BLaER1 treated with 17β-estradiol and CSF1 and Interleukin-3, amounts not matched to agents 10 nM and 100 nM (cell line): ENCODE data around the gene ADAM11.

Experiments
- H3K27ac ChIP-seq, 11 experiments: shearing (Covaris generic); formaldehyde crosslinking; 2 replicates each; pipeline ENCODE4 v1.8.1; 2022
- H3K27me3 ChIP-seq, 11 experiments: shearing (Covaris generic); formaldehyde crosslinking; 2 replicates each; pipeline ENCODE4 v1.8.1; 2022
- H3K36me3 ChIP-seq, 11 experiments: shearing (Covaris generic); formaldehyde crosslinking; 2 replicates each; pipeline ENCODE4 v1.8.1; 2022
- H3K4me1 ChIP-seq, 10 experiments: shearing (Covaris generic); formaldehyde crosslinking; 2 replicates each; pipeline ENCODE4 v1.8.1; 2022
- H3K4me2 ChIP-seq, 11 experiments: shearing (Covaris generic); formaldehyde crosslinking; 2 replicates each; pipeline ENCODE4 v1.8.1; 2022
- H3K4me3 ChIP-seq, 10 experiments: shearing (Covaris generic); formaldehyde crosslinking; 2 replicates each; pipeline ENCODE4 v1.8.1; 2022
- H3K9ac ChIP-seq, 11 experiments: shearing (Covaris generic); formaldehyde crosslinking; 2 replicates each; pipeline ENCODE4 v1.8.1; 2022
- H3K9me3 ChIP-seq, 11 experiments: shearing (Covaris generic); formaldehyde crosslinking; replicated peaks in 1 of 11; 2 replicates each; pipeline ENCODE4 v1.8.1; 2022
- H4K20me1 ChIP-seq, 11 experiments: shearing (Covaris generic); formaldehyde crosslinking; 2 replicates each; pipeline ENCODE4 v1.8.1; 2022
- Cebpa-rat ChIP-seq, 11 experiments: shearing (Covaris generic); IDR thresholded peaks; 2 replicates each; pipeline ENCODE4 v1.8.1; 2022

The ADAM11 gene

DNA sequence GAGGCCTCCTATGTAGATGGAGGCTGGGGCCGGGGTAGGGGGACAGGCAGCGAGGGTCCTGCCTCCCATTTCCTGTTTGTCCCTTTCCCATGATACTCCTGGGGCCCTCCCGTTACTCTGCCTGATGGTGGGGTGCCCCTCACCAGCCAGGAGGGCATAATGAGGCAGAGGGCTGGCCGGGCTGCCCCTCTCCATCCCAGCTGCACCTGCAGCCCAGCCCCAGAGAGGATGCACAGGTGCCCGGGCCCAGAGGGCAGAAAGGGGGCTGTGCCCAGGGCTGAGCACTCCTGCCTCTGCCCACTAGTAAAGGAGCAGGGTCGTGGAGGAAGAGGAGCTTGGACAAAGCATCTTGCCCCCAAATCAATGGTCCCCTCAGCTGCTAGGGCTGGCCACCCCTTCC, 10.4 kb downstream of the ADAM11 start:
- Histone ChIP-seq H3K4me1 (peaks cover 25 to 48% (median 39%) of the 10 kb centered on the region in 10 experiments), H3K27me3 (no peaks in the 10 kb centered on the region), H3K4me2 (peak overlapping the region in 10 of 11 experiments; percentile 59 to 89 (median 79); a peak in 17 of 22 replicates), H3K27ac (no peak overlapping the region), H3K4me3 (no peak overlapping the region), H4K20me1 (no peaks in the 10 kb centered on the region; a peak in 2 of 22 replicates), H3K9me3 (no peaks in the 10 kb centered on the region), H3K9ac (no peak overlapping the region), H3K36me3 (no peaks in the 10 kb centered on the region)
- no peak for TF ChIP-seq Cebpa-rat (IDR thresholded peaks at IDR 0.05)

DNA sequence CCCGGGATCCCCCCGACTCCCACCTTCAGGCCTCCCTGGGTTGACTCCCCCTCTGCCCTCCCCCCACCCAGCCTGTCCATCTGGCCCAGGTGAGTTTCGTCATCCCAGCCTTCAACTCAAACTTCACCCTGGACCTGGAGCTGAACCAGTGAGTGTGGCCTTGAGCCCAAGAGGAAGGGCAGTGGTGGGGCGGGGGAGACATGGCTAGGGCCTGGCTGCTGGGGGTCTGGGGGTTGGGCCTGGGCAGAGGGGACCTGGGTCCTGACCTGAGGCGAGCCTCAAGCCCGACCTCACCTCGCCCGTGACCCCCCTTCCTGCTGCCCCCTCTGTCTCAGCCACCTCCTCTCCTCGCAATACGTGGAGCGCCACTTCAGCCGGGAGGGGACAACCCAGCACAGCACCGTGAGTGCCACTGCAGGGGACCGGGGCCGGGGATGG, 10.9 kb downstream of the ADAM11 start:
- Histone ChIP-seq H3K4me1 (peaks cover 25 to 53% (median 41%) of the 10 kb centered on the region in 10 experiments), H3K9ac (no peak overlapping the region), H3K4me3 (no peak overlapping the region), H3K27ac (no peak overlapping the region), H3K4me2 (peak overlapping the region in 5 of 11 experiments; percentile 18 to 89 (median 80); a peak in 4 of 22 replicates), H3K27me3 (no peaks in the 10 kb centered on the region), H3K36me3 (no peaks in the 10 kb centered on the region), H4K20me1 (no peaks in the 10 kb centered on the region; a peak in 2 of 22 replicates), H3K9me3 (no peaks in the 10 kb centered on the region)
- TF ChIP-seq Cebpa-rat (IDR thresholded peaks at IDR 0.05): no peak

DNA sequence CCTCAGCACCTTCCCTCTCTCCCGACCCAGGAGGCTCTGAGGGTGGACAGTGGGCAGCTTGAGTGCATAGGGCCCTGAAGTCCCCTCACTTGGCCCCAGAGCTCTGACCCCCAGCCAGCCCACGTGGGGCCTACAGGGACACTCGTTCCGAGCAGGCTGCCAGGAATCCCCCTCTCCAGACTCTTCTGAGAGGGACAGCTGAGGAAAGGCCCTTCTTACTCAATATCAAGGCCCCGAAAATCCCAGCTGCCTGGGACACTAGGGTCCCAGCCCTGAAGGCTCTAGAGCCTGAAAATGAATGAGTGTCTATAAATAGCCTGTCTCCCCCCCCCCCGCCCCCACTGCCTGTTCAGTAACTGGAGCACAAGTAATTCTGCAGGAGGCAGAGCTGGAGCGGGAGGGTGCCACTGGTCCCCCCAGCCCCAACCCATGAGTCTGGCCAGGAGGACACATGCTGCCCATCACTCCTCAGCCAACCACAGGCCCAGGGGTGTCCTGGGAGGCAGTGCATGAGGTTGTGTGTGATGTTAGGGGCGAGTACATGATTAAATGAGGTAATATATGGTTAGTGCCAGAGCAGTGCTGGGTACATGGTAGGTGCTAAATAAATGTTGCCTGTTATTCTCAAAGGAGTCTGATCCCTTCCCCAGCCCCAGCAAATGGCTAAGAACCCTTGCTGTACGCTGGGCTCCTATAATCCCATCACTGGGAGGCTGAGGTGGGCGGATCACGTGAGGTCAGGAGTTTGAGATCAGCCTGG, 11.6 kb downstream of the ADAM11 start:
- no peaks in the 10 kb centered on the region for H3K36me3 ChIP-seq
- peaks cover 0 to 4% (median 0%) of the 10 kb centered on the region in 11 experiments; a peak in 4 of 22 replicates for H4K20me1 ChIP-seq
- H3K4me1 ChIP-seq: peaks cover 25 to 58% (median 47%) of the 10 kb centered on the region in 10 experiments
- peak overlapping the region in 5 of 11 experiments; percentile 10 to 89 (median 22); a peak in 4 of 22 replicates for H3K4me2 ChIP-seq
- H3K9me3 ChIP-seq: no peaks in the 10 kb centered on the region
- 0 out of 22 replicates have a peak overlapping the region, but pooled peaks of 1 of the 11 experiments have one; percentile 10 for H3K9ac ChIP-seq
- H3K27ac ChIP-seq: no peak overlapping the region
- TF ChIP-seq Cebpa-rat (IDR thresholded peaks at IDR 0.05): no peak
- no peaks in the 10 kb centered on the region for H3K27me3 ChIP-seq
- no peak overlapping the region for H3K4me3 ChIP-seq

DNA sequence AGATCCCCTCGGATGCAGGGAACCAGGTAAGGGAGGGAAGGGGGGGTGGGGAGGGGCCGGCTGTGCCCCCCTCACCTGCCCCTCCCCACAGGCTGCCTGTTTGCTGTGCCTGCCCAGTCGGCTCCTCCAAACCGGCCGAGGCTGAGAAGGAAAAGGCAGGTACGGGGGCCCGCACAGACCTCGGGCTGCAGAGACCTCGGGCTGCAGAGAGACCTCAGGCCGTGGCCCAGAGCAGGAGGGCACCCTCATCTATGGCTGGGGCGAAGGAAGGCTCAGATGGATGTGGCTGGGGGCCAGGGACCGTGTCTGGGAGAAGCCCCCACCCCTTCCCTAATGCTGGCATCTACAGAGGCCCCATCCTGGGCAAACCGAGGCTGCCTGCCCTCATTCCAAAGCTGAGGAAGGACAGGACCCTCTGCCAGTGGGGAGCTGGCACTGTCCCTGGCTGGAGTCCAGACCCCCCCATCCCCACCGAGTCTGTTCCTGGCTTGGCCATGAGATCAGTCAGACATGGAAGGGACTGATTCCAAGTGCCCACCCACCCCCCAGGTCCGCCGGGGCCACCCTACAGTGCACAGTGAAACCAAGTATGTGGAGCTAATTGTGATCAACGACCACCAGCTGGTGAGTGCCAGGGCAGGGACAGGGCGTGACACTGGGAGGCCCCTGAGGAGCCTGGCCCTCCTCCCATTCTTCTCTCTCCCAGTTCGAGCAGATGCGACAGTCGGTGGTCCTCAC, 13.7 kb downstream of the ADAM11 start:
- H3K9me3 ChIP-seq: no peaks in the 10 kb centered on the region
- no peak overlapping the region for H3K4me2 ChIP-seq
- peaks cover 0 to 11% (median 4%) of the 10 kb centered on the region in 11 experiments; a peak in 7 of 22 replicates for H4K20me1 ChIP-seq
- no peak for TF ChIP-seq Cebpa-rat (IDR thresholded peaks at IDR 0.05)
- H3K9ac ChIP-seq: no peak overlapping the region
- H3K27me3 ChIP-seq: peaks cover 0 to 15% (median 0%) of the 10 kb centered on the region in 11 experiments; a peak in 5 of 22 replicates
- H3K36me3 ChIP-seq: no peaks in the 10 kb centered on the region
- no peak overlapping the region for H3K27ac ChIP-seq
- H3K4me3 ChIP-seq: no peak overlapping the region
- H3K4me1 ChIP-seq: peaks cover 25 to 71% (median 61%) of the 10 kb centered on the region in 10 experiments

DNA sequence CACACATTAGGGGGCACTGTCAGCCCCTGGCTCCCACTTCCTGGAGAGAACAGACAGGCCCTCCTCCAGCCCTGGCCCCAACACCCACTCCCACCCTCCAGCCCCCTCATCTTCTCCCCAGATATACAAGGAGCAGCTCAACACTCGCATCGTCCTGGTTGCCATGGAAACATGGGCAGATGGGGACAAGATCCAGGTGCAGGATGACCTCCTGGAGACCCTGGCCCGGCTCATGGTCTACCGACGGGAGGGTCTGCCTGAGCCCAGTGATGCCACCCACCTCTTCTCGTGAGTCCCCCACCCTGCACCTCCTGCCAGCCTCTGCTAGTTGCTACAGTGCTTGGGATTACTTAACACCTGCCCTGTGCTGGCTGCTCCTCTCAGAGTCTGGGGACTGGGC, 14.4 kb downstream of the ADAM11 start:
- TF ChIP-seq Cebpa-rat (IDR thresholded peaks at IDR 0.05): no peak

DNA sequence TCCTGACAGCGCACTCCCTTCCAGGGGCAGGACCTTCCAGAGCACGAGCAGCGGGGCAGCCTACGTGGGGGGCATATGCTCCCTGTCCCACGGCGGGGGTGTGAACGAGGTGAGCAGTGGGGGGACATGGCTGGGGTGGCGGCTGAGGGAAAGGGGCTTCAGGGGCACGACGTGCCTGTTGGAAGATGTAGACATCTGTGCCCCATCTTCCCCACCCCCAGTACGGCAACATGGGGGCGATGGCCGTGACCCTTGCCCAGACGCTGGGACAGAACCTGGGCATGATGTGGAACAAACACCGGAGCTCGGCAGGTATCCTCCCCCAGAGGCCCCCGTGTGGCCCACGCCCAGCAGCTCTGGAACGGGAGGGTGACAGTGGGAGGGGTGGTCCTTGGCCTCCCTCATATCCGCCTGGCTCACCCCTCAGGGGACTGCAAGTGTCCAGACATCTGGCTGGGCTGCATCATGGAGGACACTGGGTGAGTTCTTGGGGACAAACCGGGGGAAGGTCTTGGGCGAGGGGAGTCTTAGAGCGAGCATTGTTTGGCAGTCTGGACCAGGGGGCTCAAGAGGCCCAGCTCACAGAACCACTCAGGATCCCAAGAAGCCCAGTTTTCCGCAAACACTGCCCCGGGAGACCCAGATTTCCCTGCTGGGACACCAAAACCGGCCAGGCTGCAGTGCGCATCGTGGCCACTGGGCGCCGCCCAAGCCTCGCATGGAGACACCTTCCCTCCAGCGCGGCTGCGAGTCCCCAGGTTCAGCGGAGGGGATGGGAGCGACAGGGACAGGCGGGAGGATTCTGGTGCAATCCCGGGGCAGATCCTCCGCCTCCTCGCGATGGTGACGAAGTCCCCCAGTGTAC, 15.7 kb downstream of the ADAM11 start:
- TF ChIP-seq Cebpa-rat (IDR thresholded peaks at IDR 0.05): no peak
- Histone ChIP-seq H3K27me3 (peaks cover 0 to 21% (median 0%) of the 10 kb centered on the region in 11 experiments; a peak in 5 of 22 replicates), H3K4me3 (peak overlapping the region; percentile 61 to 81 (median 69)), H3K36me3 (no peaks in the 10 kb centered on the region), H3K4me1 (peaks cover 10 to 68% (median 60%) of the 10 kb centered on the region in 10 experiments), H3K9me3 (no peaks in the 10 kb centered on the region), H3K27ac (no peak overlapping the region), H3K4me2 (peak overlapping the region; percentile 99 to 100 (median 100)), H4K20me1 (peaks cover 0 to 17% (median 4%) of the 10 kb centered on the region in 11 experiments; a peak in 7 of 22 replicates), H3K9ac (peak overlapping the region in 10 of 11 experiments; percentile 6 to 72 (median 56); a peak in 17 of 22 replicates)

More for the DNA sequence above, 14.4 kb downstream of the ADAM11 start:
- peaks cover 0 to 21% (median 0%) of the 10 kb centered on the region in 11 experiments; a peak in 5 of 22 replicates for H3K27me3 ChIP-seq
- H3K4me3 ChIP-seq: no peak overlapping the region
- no peaks in the 10 kb centered on the region for H3K9me3 ChIP-seq
- no peak overlapping the region for H3K9ac ChIP-seq
- H3K4me1 ChIP-seq: peaks cover 18 to 71% (median 61%) of the 10 kb centered on the region in 10 experiments
- H3K27ac ChIP-seq: no peak overlapping the region
- H3K4me2 ChIP-seq: no peak overlapping the region
- H3K36me3 ChIP-seq: no peaks in the 10 kb centered on the region
- H4K20me1 ChIP-seq: peaks cover 0 to 17% (median 4%) of the 10 kb centered on the region in 11 experiments; a peak in 7 of 22 replicates

DNA sequence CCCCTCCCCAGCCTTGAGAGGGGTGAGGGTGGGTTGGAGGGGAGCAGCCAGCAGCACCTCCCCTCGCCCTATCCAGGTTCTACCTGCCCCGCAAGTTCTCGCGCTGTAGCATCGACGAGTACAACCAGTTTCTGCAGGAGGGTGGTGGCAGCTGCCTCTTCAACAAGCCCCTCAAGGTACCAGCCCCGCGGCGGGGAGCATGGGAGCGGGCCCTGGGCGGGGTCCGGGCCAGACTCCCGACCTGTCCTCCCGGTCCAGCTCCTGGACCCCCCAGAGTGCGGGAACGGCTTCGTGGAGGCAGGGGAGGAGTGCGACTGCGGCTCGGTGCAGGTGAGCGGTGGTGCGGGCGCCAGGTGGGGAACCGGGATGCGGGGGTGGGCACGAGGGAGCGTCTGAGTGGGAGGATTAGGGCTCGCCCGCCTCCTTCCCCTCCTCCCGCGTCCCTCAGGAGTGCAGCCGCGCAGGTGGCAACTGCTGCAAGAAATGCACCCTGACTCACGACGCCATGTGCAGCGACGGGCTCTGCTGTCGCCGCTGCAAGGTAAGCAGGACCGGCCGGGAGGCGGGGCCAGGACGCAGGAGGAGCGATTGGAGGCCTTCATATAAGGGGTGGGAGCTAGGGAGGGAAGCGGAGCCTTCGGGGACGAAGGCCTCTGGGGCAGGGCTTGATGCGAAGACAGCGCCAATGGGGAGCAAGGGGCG, 16.5 kb downstream of the ADAM11 start:
- Histone ChIP-seq H3K9ac (peak overlapping the region in 10 of 11 experiments; percentile 6 to 72 (median 56); a peak in 17 of 22 replicates), H3K27ac (peak overlapping the region in 3 of 11 experiments; percentile 18 to 46 (median 26); a peak in 1 of 22 replicates)
- no peak for TF ChIP-seq Cebpa-rat (IDR thresholded peaks at IDR 0.05)

More for the DNA sequence above, 16.5 kb downstream of the ADAM11 start:
- Histone ChIP-seq H3K4me3 (peak overlapping the region; percentile 61 to 81 (median 69)), H3K9me3 (no peaks in the 10 kb centered on the region), H3K4me2 (peak overlapping the region; percentile 99 to 100 (median 100)), H3K4me1 (peaks cover 16 to 66% (median 59%) of the 10 kb centered on the region in 10 experiments), H4K20me1 (peaks cover 0 to 17% (median 4%) of the 10 kb centered on the region in 11 experiments; a peak in 7 of 22 replicates), H3K27me3 (peaks cover 0 to 21% (median 0%) of the 10 kb centered on the region in 11 experiments; a peak in 5 of 22 replicates), H3K36me3 (no peaks in the 10 kb centered on the region)
